ENCODE results near the gene JSRP1.

The JSRP1 gene

GRCh38 chr19:2217591-2217990 is 38.6 kb downstream of the JSRP1 start:
- H3K4me3 ChIP-seq (ENCODE audit: low read depth in 1 of 5, low read length in 5 of 5) = no peak overlapping the region
- peaks cover 0 to 29% (median 23%) of the 10 kb centered on the region in 5 donors for H3K4me1 ChIP-seq (ENCODE audit: control insufficient read depth in 5 of 5, insufficient read depth in 5 of 5, low read length in 5 of 5)
- no peaks in the 10 kb centered on the region for H3K27me3 ChIP-seq (ENCODE audit: control insufficient read depth in 5 of 5, insufficient read depth in 4 of 5, low read length in 5 of 5)
- no peak overlapping the region for H3K9ac ChIP-seq (ENCODE audit: low read length in 5 of 5)
- peaks cover 0 to 89% (median 69%) of the 10 kb centered on the region in 5 donors for H3K36me3 ChIP-seq (ENCODE audit: control insufficient read depth in 5 of 5, insufficient read depth in 5 of 5, low read length in 5 of 5)
- no peaks in the 10 kb centered on the region for H3K9me3 ChIP-seq (ENCODE audit: control insufficient read depth in 5 of 5, low read length in 5 of 5)
- H3K27ac ChIP-seq (ENCODE audit: low read depth, low read length) = no peak overlapping the region

GRCh38 chr19:2216361-2217225 is 39.6 kb downstream of the JSRP1 start:
- peaks cover 0 to 22% (median 16%) of the 10 kb centered on the region in 5 donors for H3K4me1 ChIP-seq (ENCODE audit: control insufficient read depth in 5 of 5, insufficient read depth in 5 of 5, low read length in 5 of 5)
- no peaks in the 10 kb centered on the region for H3K9me3 ChIP-seq (ENCODE audit: control insufficient read depth in 5 of 5, low read length in 5 of 5)
- no peaks in the 10 kb centered on the region for H3K27me3 ChIP-seq (ENCODE audit: control insufficient read depth in 5 of 5, insufficient read depth in 4 of 5, low read length in 5 of 5)
- H3K27ac ChIP-seq (ENCODE audit: low read depth, low read length) = no peak overlapping the region
- H3K4me3 ChIP-seq (ENCODE audit: low read depth in 1 of 5, low read length in 5 of 5) = no peak overlapping the region
- peaks cover 0 to 91% (median 78%) of the 10 kb centered on the region in 5 donors for H3K36me3 ChIP-seq (ENCODE audit: control insufficient read depth in 5 of 5, insufficient read depth in 5 of 5, low read length in 5 of 5)
- no peak overlapping the region for H3K9ac ChIP-seq (ENCODE audit: low read length in 5 of 5)

- H3K4me3 ChIP-seq (ENCODE audit: low read depth in 1 of 5, low read length in 5 of 5) = no peak overlapping the region
- peaks cover 0 to 94% (median 87%) of the 10 kb centered on the region in 5 donors for H3K36me3 ChIP-seq (ENCODE audit: control insufficient read depth in 5 of 5, insufficient read depth in 5 of 5, low read length in 5 of 5)
- H3K9me3 ChIP-seq (ENCODE audit: control insufficient read depth in 5 of 5, low read length in 5 of 5) = no peaks in the 10 kb centered on the region
- no peak overlapping the region for H3K9ac ChIP-seq (ENCODE audit: low read length in 5 of 5)
- peaks cover 0 to 9% (median 4%) of the 10 kb centered on the region in 5 donors for H3K4me1 ChIP-seq (ENCODE audit: control insufficient read depth in 5 of 5, insufficient read depth in 5 of 5, low read length in 5 of 5)
- H3K27me3 ChIP-seq (ENCODE audit: control insufficient read depth in 5 of 5, insufficient read depth in 4 of 5, low read length in 5 of 5) = no peaks in the 10 kb centered on the region
- H3K27ac ChIP-seq (ENCODE audit: low read depth, low read length) = no peak overlapping the region
Observed at GRCh38 chr19:2215281-2215751, 40.9 kb downstream of the JSRP1 start.

- H3K27me3 ChIP-seq (ENCODE audit: control insufficient read depth in 5 of 5, insufficient read depth in 4 of 5, low read length in 5 of 5) = no peaks in the 10 kb centered on the region
- peaks cover 0 to 3% (median under 1%) of the 10 kb centered on the region in 5 donors for H3K4me1 ChIP-seq (ENCODE audit: control insufficient read depth in 5 of 5, insufficient read depth in 5 of 5, low read length in 5 of 5)
- H3K9ac ChIP-seq (ENCODE audit: low read length in 5 of 5) = no peak overlapping the region
- H3K36me3 ChIP-seq (ENCODE audit: control insufficient read depth in 5 of 5, insufficient read depth in 5 of 5, low read length in 5 of 5) = peaks cover 0 to 94% (median 86%) of the 10 kb centered on the region in 5 donors
- H3K27ac ChIP-seq (ENCODE audit: low read depth, low read length) = no peak overlapping the region
- no peak overlapping the region for H3K4me3 ChIP-seq (ENCODE audit: low read depth in 1 of 5, low read length in 5 of 5)
- no peaks in the 10 kb centered on the region for H3K9me3 ChIP-seq (ENCODE audit: control insufficient read depth in 5 of 5, low read length in 5 of 5)
Observed at GRCh38 chr19:2214251-2214650, 42.0 kb downstream of the JSRP1 start.

- H3K27ac ChIP-seq (ENCODE audit: low read depth, low read length) = no peak overlapping the region
- no peaks in the 10 kb centered on the region for H3K9me3 ChIP-seq (ENCODE audit: control insufficient read depth in 5 of 5, low read length in 5 of 5)
- no peaks in the 10 kb centered on the region for H3K27me3 ChIP-seq (ENCODE audit: control insufficient read depth in 5 of 5, insufficient read depth in 4 of 5, low read length in 5 of 5)
- no peak overlapping the region for H3K4me3 ChIP-seq (ENCODE audit: low read depth in 1 of 5, low read length in 5 of 5)
- peaks cover 0 to 6% (median 4%) of the 10 kb centered on the region in 5 donors for H3K4me1 ChIP-seq (ENCODE audit: control insufficient read depth in 5 of 5, insufficient read depth in 5 of 5, low read length in 5 of 5)
- peaks cover 0 to 90% (median 85%) of the 10 kb centered on the region in 5 donors for H3K36me3 ChIP-seq (ENCODE audit: control insufficient read depth in 5 of 5, insufficient read depth in 5 of 5, low read length in 5 of 5)
- H3K9ac ChIP-seq (ENCODE audit: low read length in 5 of 5) = no peak overlapping the region
Observed at GRCh38 chr19:2213799-2214198, 42.4 kb downstream of the JSRP1 start.

- H3K27ac ChIP-seq (ENCODE audit: low read depth, low read length) = no peak overlapping the region
- H3K27me3 ChIP-seq (ENCODE audit: control insufficient read depth in 5 of 5, insufficient read depth in 4 of 5, low read length in 5 of 5) = no peaks in the 10 kb centered on the region
- peaks cover 0 to 91% (median 84%) of the 10 kb centered on the region in 5 donors for H3K36me3 ChIP-seq (ENCODE audit: control insufficient read depth in 5 of 5, insufficient read depth in 5 of 5, low read length in 5 of 5)
- H3K9ac ChIP-seq (ENCODE audit: low read length in 5 of 5) = no peak overlapping the region
- H3K9me3 ChIP-seq (ENCODE audit: control insufficient read depth in 5 of 5, low read length in 5 of 5) = no peaks in the 10 kb centered on the region
- peaks cover 0 to 14% (median 11%) of the 10 kb centered on the region in 5 donors for H3K4me1 ChIP-seq (ENCODE audit: control insufficient read depth in 5 of 5, insufficient read depth in 5 of 5, low read length in 5 of 5)
- no peak overlapping the region for H3K4me3 ChIP-seq (ENCODE audit: low read depth in 1 of 5, low read length in 5 of 5)
Observed at GRCh38 chr19:2212861-2213711, 43.1 kb downstream of the JSRP1 start.

GRCh38 chr19:2210987-2211740 is 45.1 kb downstream of the JSRP1 start:
- peaks cover 0 to 16% (median 13%) of the 10 kb centered on the region in 5 donors for H3K4me1 ChIP-seq (ENCODE audit: control insufficient read depth in 5 of 5, insufficient read depth in 5 of 5, low read length in 5 of 5)
- H3K36me3 ChIP-seq (ENCODE audit: control insufficient read depth in 5 of 5, insufficient read depth in 5 of 5, low read length in 5 of 5) = peaks cover 0 to 91% (median 78%) of the 10 kb centered on the region in 5 donors
- H3K27ac ChIP-seq (ENCODE audit: low read depth, low read length) = no peak overlapping the region
- no peaks in the 10 kb centered on the region for H3K9me3 ChIP-seq (ENCODE audit: control insufficient read depth in 5 of 5, low read length in 5 of 5)
- H3K4me3 ChIP-seq (ENCODE audit: low read depth in 1 of 5, low read length in 5 of 5) = no peak overlapping the region
- no peak overlapping the region for H3K9ac ChIP-seq (ENCODE audit: low read length in 5 of 5)
- no peaks in the 10 kb centered on the region for H3K27me3 ChIP-seq (ENCODE audit: control insufficient read depth in 5 of 5, insufficient read depth in 4 of 5, low read length in 5 of 5)

GRCh38 chr19:2210206-2210605 is 46.0 kb downstream of the JSRP1 start:
- Histone ChIP-seq H3K9me3 (ENCODE audit: control insufficient read depth in 5 of 5, low read length in 5 of 5) (no peaks in the 10 kb centered on the region), H3K36me3 (ENCODE audit: control insufficient read depth in 5 of 5, insufficient read depth in 5 of 5, low read length in 5 of 5) (peaks cover 0 to 88% (median 69%) of the 10 kb centered on the region in 5 donors), H3K27me3 (ENCODE audit: control insufficient read depth in 5 of 5, insufficient read depth in 4 of 5, low read length in 5 of 5) (no peaks in the 10 kb centered on the region), H3K9ac (ENCODE audit: low read length in 5 of 5) (no peak overlapping the region), H3K27ac (ENCODE audit: low read depth, low read length) (no peak overlapping the region), H3K4me3 (ENCODE audit: low read depth in 1 of 5, low read length in 5 of 5) (no peak overlapping the region), H3K4me1 (ENCODE audit: control insufficient read depth in 5 of 5, insufficient read depth in 5 of 5, low read length in 5 of 5) (peaks cover 0 to 16% (median 13%) of the 10 kb centered on the region in 5 donors)

GRCh38 chr19:2209408-2209807 is 46.8 kb downstream of the JSRP1 start:
- H3K27ac ChIP-seq (ENCODE audit: low read depth, low read length) = no peak overlapping the region
- no peak overlapping the region for H3K9ac ChIP-seq (ENCODE audit: low read length in 5 of 5)
- peaks cover 0 to 85% (median 63%) of the 10 kb centered on the region in 5 donors for H3K36me3 ChIP-seq (ENCODE audit: control insufficient read depth in 5 of 5, insufficient read depth in 5 of 5, low read length in 5 of 5)
- H3K9me3 ChIP-seq (ENCODE audit: control insufficient read depth in 5 of 5, low read length in 5 of 5) = no peaks in the 10 kb centered on the region
- H3K4me3 ChIP-seq (ENCODE audit: low read depth in 1 of 5, low read length in 5 of 5) = no peak overlapping the region
- H3K4me1 ChIP-seq (ENCODE audit: control insufficient read depth in 5 of 5, insufficient read depth in 5 of 5, low read length in 5 of 5) = peaks cover 0 to 16% (median 13%) of the 10 kb centered on the region in 5 donors
- no peaks in the 10 kb centered on the region for H3K27me3 ChIP-seq (ENCODE audit: control insufficient read depth in 5 of 5, insufficient read depth in 4 of 5, low read length in 5 of 5)
